Panc1 (cell line): ENCODE data around the gene SLC16A8. TPM values are rescaled to one million over a fixed set of nuclear protein-coding genes. Genes with fewer than 3 reads are reported as not detected.

Experiments used
- ATAC-seq: fragments of 200-7000 bp; cut with Tn5 transposase; 2 replicates; pipeline ENCODE4 v1.9.1; 2020; ENCODE audit warnings: mild to moderate bottlenecking, moderate library complexity
- BruUV-seq: library from RNA; stranded (reverse); fragments of 400-500 nt; replicated peaks from 2 replicates; lab custom pipeline; 2021; lab: Mats Ljungman, UMichigan
- CTCF ChIA-PET: fragments of 300-600 bp; sonication (Branson Sonifier 250); formaldehyde crosslinking; loops from one replicate; lab custom pipeline; 2022; ENCODE audit warnings: antibody characterized with exemption; lab: Charles Lee
- POLR2A ChIA-PET: fragments of 300-600 bp; sonication (Branson Sonifier 250); formaldehyde crosslinking; loops from one replicate; lab custom pipeline; 2022; ENCODE audit warnings: antibody characterized with exemption; lab: Charles Lee
- DNase-seq: peaks from one replicate; pipeline ENCODE4 v3.0.0-alpha.2; 2010; ENCODE audit warnings: low read depth, low spot score
- H3K27ac ChIP-seq: 2 replicates; pipeline ENCODE4 v1.5.1; 2011; ENCODE audit warnings: mild to moderate bottlenecking, low read length, inconsistent platforms
- H3K27me3 ChIP-seq: fragments of 200-500 bp; sonication (Bioruptor generic); 2 replicates; pipeline ENCODE4 v1.6.0; 2014; ENCODE audit warnings: low read length, inconsistent platforms; ENCODE audit not compliant: control insufficient read depth, insufficient read depth
- H3K36me3 ChIP-seq: fragments of 200-500 bp; sonication (Bioruptor generic); 2 replicates; pipeline ENCODE4 v1.5.1; 2014; ENCODE audit warnings: inconsistent platforms, mild to moderate bottlenecking, low read length, moderate library complexity; ENCODE audit not compliant: control insufficient read depth, insufficient read depth
- H3K4me1 ChIP-seq: 2 replicates; pipeline ENCODE4 v1.5.1; 2011; ENCODE audit warnings: inconsistent platforms, mild to moderate bottlenecking, low read length, moderate library complexity; ENCODE audit not compliant: control insufficient read depth, insufficient read depth
- H3K4me3 ChIP-seq, 2 experiments: 2 replicates each; pipeline ENCODE4 v1.5.1; 2011 to 2012; ENCODE audit warnings: low read depth in 2 of 2, low read length in 2 of 2, mild to moderate bottlenecking in 2 of 2, inconsistent platforms in 1 of 2, moderate library complexity in 1 of 2
- H3K9me3 ChIP-seq: fragments of 200-500 bp; sonication (Bioruptor generic); 2 replicates; pipeline ENCODE4 v1.5.1; 2014; ENCODE audit warnings: low read depth, mild to moderate bottlenecking, inconsistent platforms, low read length, moderate library complexity; ENCODE audit not compliant: control insufficient read depth, insufficient read depth
- CTCF ChIP-seq: fragments of 450-650 bp; IDR thresholded peaks from 2 replicates; pipeline ENCODE4 v1.5.1; 2017; ENCODE audit warnings: mild to moderate bottlenecking
- POLR2AphosphoS5 ChIP-seq: IDR thresholded peaks from 2 replicates; pipeline ENCODE4 v1.6.1; 2012; ENCODE audit warnings: mild to moderate bottlenecking, low read depth, low read length, moderate library complexity
- REST ChIP-seq, 2 experiments: IDR thresholded peaks; 2 replicates each; pipeline ENCODE4 v1.6.1; 2011 to 2012; ENCODE audit warnings: low read depth in 2 of 2, control low read depth in 1 of 2, low read length in 1 of 2, mild to moderate bottlenecking in 1 of 2, moderate library complexity in 1 of 2; ENCODE audit not compliant: insufficient read depth in 1 of 2
- SIN3A ChIP-seq: IDR thresholded peaks from 2 replicates; pipeline ENCODE4 v1.6.1; 2012; ENCODE audit warnings: low read depth, mild to moderate bottlenecking, low read length, moderate library complexity, borderline replicate concordance; ENCODE audit not compliant: insufficient read depth
- TCF7L2 ChIP-seq: IDR thresholded peaks from 2 replicates; pipeline ENCODE4 v1.6.1; 2011; ENCODE audit warnings: mild to moderate bottlenecking, low read depth, low read length, inconsistent platforms
- in situ Hi-C: cut with HindIII; loops from 2 replicates; pipeline ENCODE4 v1.10.0; 2016; ENCODE audit warnings: low sequenced_read_pairs, low pct_unique_long_range_greater_than_20kb
- intact Hi-C: fragments of 100-400 bp; cut with micrococcal nuclease; formaldehyde crosslinking; loops from one replicate; pipeline ENCODE4 v1.10.0; 2022; ENCODE audit not compliant: unreplicated experiment
- total RNA-seq: library from RNA; stranded (reverse); gene quantifications from one replicate; pipeline ENCODE4 v1.2.1, GENCODE V29; 2021; ENCODE audit not compliant: unreplicated experiment

SLC16A8 gene
- total RNA-seq, 1 experiment from 2014 or later, result not detected

DNA sequence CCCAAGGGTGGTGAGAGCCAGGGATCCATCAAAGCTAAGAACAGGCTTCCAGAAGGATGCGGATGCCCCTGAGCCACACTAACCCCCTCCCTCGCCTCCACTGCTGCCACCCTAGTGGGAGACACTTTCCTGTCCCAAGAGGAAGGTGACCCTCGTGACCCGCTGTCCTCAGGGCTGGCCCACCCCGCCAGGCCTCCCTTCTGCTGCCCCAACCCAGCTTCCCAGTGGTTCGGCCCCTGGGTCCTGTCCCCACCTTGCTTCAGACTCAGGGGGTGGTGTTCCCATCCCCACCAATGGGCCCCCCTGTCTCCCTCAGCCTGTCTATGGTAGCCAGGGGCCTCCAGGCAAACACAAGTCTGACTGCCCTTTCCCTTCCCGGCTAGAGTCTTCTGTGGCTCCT, 33.3 kb downstream of the SLC16A8 start:
- Histone ChIP-seq H3K36me3 (no peaks in the 10 kb centered on the region), H3K9me3 (no peaks in the 10 kb centered on the region), H3K4me3 (no peak overlapping the region), H3K27me3 (no peaks in the 10 kb centered on the region), H3K27ac (no peak overlapping the region), H3K4me1 (no peaks in the 10 kb centered on the region)
- ATAC-seq, result no peak
- POLR2A ChIA-PET, result no interaction called here
- CTCF ChIA-PET, result no interaction called here
- no peak for DNase-seq
- no TSS peak for BruUV-seq
- intact Hi-C loops (no loop called here), in situ Hi-C loops (no loop called here)
- TF ChIP-seq TCF7L2 (no peak), CTCF (no peak), REST (IDR thresholded peaks at IDR 0.05; ENCODE audit: insufficient read depth in 1 of 2, low read depth in 2 of 2, low read length in 1 of 2) (no peak), POLR2AphosphoS5 (no peak), SIN3A (no peak)

GRCh38 chr22:38049812-38050619, 34.0 kb downstream of the SLC16A8 start:
- CTCF ChIA-PET, result no interaction called here
- DNase-seq (no peak), ATAC-seq (no peak)
- Histone ChIP-seq H3K36me3 (no peaks in the 10 kb centered on the region), H3K4me3 (no peak overlapping the region), H3K27ac (no peak overlapping the region), H3K9me3 (no peaks in the 10 kb centered on the region), H3K4me1 (no peaks in the 10 kb centered on the region), H3K27me3 (no peaks in the 10 kb centered on the region)
- POLR2A ChIA-PET, result no interaction called here
- intact Hi-C loops, result no loop called here
- no peak for TF ChIP-seq SIN3A
- no peak for TF ChIP-seq CTCF
- TF ChIP-seq REST (IDR thresholded peaks at IDR 0.05; ENCODE audit: insufficient read depth in 1 of 2, low read depth in 2 of 2, low read length in 1 of 2), result no peak
- no peak for TF ChIP-seq TCF7L2
- no peak for TF ChIP-seq POLR2AphosphoS5
- in situ Hi-C loops, result no loop called here
- no TSS peak for BruUV-seq
